ENCODE measurements around the gene CADM2.
"Not testable (repeated sequence)": the region's sequence is repeated elsewhere in the genome, so short reads cannot be mapped to it uniquely, and the experiment has no call there.

Gene CADM2

DNA sequence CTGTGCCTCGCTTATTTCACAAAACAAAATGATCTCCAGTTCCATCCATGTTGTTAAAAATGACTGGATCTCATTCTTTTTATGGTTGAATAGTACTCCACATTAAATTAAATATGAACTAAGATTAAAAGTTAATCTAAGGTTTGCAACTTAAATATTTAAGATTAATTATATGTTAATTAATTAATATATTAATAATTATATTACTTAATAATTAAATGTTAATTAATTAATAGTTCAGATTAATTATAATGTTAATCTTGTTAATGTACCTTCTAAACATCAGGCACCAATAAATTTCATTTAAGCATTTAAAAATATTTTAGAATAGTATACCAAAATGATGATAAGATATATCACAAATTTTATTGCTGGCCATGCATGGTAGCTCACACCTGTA, 971.9 kb downstream of the CADM2 start:
- no peak overlapping the region for H3K27ac ChIP-seq (ENCODE audit: low read depth, low read length)
- no peaks in the 10 kb centered on the region for H3K9me3 ChIP-seq (ENCODE audit: control insufficient read depth in 5 of 5, low read length in 5 of 5)
- no peak overlapping the region for H3K4me3 ChIP-seq (ENCODE audit: low read depth in 1 of 5, low read length in 5 of 5)
- no peak overlapping the region for H3K9ac ChIP-seq (ENCODE audit: low read length in 5 of 5)
- H3K27me3 ChIP-seq (ENCODE audit: control insufficient read depth in 5 of 5, insufficient read depth in 4 of 5, low read length in 5 of 5): no peaks in the 10 kb centered on the region
- H3K36me3 ChIP-seq (ENCODE audit: control insufficient read depth in 5 of 5, insufficient read depth in 5 of 5, low read length in 5 of 5): no peaks in the 10 kb centered on the region
- H3K4me1 ChIP-seq (ENCODE audit: control insufficient read depth in 5 of 5, insufficient read depth in 5 of 5, low read length in 5 of 5): no peaks in the 10 kb centered on the region

DNA sequence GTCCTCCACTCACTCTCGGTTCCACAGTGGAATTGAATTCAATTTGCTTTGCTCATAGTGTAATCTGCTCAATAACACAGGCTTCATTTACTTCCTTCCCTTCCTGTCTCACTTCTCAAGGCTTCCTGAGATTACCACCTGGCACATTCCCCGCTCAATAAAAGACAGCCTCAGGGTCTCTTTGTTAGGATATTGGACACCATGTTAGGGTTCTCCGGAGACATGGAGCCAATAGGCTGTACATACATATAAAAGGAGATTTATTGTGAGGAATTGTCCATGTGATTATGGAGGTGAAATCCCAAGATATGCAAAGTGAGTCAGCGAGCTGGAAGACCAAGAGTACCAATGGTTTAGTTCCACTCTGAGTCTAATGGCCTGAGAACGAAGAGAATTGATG, 974.5 kb downstream of the CADM2 start:
- no peak overlapping the region for H3K9ac ChIP-seq (ENCODE audit: low read length in 5 of 5)
- no peaks in the 10 kb centered on the region for H3K4me1 ChIP-seq (ENCODE audit: control insufficient read depth in 5 of 5, insufficient read depth in 5 of 5, low read length in 5 of 5)

DNA sequence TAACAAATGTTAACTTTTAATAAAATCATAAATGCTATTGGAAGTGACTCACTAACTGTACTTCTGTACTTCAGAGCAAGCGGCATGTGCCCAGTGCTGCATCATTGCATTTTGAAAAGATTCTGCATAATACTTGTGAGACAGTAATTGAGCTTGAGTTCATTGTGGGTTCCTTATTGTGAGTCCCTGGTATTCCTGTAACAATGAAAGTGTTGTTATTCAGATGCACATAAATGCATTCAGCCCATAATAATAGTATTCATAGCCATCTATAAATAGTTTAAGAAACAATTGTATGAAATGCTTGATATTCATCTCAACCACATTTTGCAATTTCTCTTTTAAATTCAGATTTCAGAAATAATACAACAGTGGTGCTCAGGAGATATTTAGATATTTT, 976.4 kb downstream of the CADM2 start:
- H3K27me3 ChIP-seq (ENCODE audit: control insufficient read depth in 5 of 5, insufficient read depth in 4 of 5, low read length in 5 of 5): no peaks in the 10 kb centered on the region
- H3K27ac ChIP-seq (ENCODE audit: low read depth, low read length): no peak overlapping the region
- no peak overlapping the region for H3K4me3 ChIP-seq (ENCODE audit: low read depth in 1 of 5, low read length in 5 of 5)
- no peaks in the 10 kb centered on the region for H3K9me3 ChIP-seq (ENCODE audit: control insufficient read depth in 5 of 5, low read length in 5 of 5)
- no peaks in the 10 kb centered on the region for H3K36me3 ChIP-seq (ENCODE audit: control insufficient read depth in 5 of 5, insufficient read depth in 5 of 5, low read length in 5 of 5)
- no peak overlapping the region for H3K9ac ChIP-seq (ENCODE audit: low read length in 5 of 5)
- H3K4me1 ChIP-seq (ENCODE audit: control insufficient read depth in 5 of 5, insufficient read depth in 5 of 5, low read length in 5 of 5): peaks cover 0 to 7% (median 3%) of the 10 kb centered on the region in 5 donors

More for the DNA sequence above, 974.5 kb downstream of the CADM2 start:
- H3K27me3 ChIP-seq (ENCODE audit: control insufficient read depth in 5 of 5, insufficient read depth in 4 of 5, low read length in 5 of 5): no peaks in the 10 kb centered on the region
- no peaks in the 10 kb centered on the region for H3K36me3 ChIP-seq (ENCODE audit: control insufficient read depth in 5 of 5, insufficient read depth in 5 of 5, low read length in 5 of 5)
- no peaks in the 10 kb centered on the region for H3K9me3 ChIP-seq (ENCODE audit: control insufficient read depth in 5 of 5, low read length in 5 of 5)
- H3K27ac ChIP-seq (ENCODE audit: low read depth, low read length): no peak overlapping the region
- H3K4me3 ChIP-seq (ENCODE audit: low read depth in 1 of 5, low read length in 5 of 5): no peak overlapping the region

DNA sequence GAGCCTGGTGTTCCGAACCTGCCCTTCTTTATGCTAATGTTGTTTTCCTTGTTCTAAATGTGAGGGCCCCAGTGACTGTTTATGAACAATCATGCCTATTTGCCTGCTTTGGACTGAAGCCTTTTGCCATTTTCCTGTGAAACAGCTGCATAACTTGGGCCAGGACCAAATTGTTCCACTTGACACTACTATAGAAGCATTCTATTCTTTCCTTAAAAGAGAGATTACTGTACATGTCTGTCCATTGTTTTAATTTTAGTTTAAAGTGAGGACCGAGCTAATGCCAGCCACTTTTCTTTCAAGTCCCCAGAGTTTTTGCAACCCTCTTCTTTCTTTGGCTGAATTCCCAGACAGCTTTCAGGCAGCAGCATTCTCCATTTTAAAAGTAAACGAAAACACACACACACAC, 980.3 kb downstream of the CADM2 start:
- Histone ChIP-seq H3K4me3 (ENCODE audit: low read depth in 1 of 5, low read length in 5 of 5) (no peak overlapping the region), H3K36me3 (ENCODE audit: control insufficient read depth in 5 of 5, insufficient read depth in 5 of 5, low read length in 5 of 5) (no peaks in the 10 kb centered on the region), H3K4me1 (ENCODE audit: control insufficient read depth in 5 of 5, insufficient read depth in 5 of 5, low read length in 5 of 5) (peaks cover 0 to 7% (median 3%) of the 10 kb centered on the region in 5 donors), H3K27me3 (ENCODE audit: control insufficient read depth in 5 of 5, insufficient read depth in 4 of 5, low read length in 5 of 5) (no peaks in the 10 kb centered on the region), H3K9ac (ENCODE audit: low read length in 5 of 5) (no peak overlapping the region), H3K9me3 (ENCODE audit: control insufficient read depth in 5 of 5, low read length in 5 of 5) (no peaks in the 10 kb centered on the region), H3K27ac (ENCODE audit: low read depth, low read length) (no peak overlapping the region)

DNA sequence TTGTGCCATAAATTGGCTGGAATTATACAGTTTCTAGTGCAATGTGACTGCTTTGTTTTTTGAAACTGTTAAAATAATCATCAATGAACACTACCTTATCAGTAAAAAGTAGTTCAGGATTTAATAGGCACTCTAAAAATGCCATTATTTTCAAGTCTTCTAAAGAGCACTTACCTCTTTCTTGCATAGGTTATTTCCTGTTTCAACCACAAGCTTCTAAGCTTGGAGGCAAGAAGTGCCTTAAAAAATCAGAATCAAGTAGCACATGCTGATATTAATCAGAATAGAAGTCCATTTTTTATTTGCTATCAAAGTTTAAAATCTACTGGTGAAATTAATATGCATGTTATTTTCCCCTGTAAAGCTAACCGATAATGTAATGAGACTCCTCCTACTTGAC, 991.6 kb downstream of the CADM2 start:
- no peaks in the 10 kb centered on the region for H3K36me3 ChIP-seq (ENCODE audit: control insufficient read depth in 5 of 5, insufficient read depth in 5 of 5, low read length in 5 of 5)
- no peaks in the 10 kb centered on the region for H3K27me3 ChIP-seq (ENCODE audit: control insufficient read depth in 5 of 5, insufficient read depth in 4 of 5, low read length in 5 of 5)
- H3K4me3 ChIP-seq (ENCODE audit: low read depth in 1 of 5, low read length in 5 of 5): no peak overlapping the region

DNA sequence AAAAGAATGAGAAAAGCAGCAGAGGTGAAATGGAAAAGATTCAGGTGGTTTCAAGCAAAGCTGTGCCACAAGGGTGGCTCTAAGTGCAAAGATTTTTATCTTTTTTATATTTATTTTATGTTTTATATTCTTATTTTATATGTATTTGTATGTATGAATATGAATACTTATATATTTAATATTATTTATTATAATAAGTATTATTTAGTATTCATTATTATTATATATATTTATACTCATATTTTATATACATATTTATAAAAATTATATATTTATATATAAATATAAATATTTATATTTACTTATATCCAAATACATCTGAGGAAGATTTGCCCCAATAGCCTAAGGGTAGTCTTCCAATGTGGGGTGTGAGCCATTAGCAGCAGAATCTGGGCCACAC, 1002.0 kb downstream of the CADM2 start:
- H3K4me1 ChIP-seq (ENCODE audit: control insufficient read depth in 5 of 5, insufficient read depth in 5 of 5, low read length in 5 of 5): no peaks in the 10 kb centered on the region
- H3K36me3 ChIP-seq (ENCODE audit: control insufficient read depth in 5 of 5, insufficient read depth in 5 of 5, low read length in 5 of 5): no peaks in the 10 kb centered on the region
- H3K9ac ChIP-seq (ENCODE audit: low read length in 5 of 5): no peak overlapping the region
- H3K27me3 ChIP-seq (ENCODE audit: control insufficient read depth in 5 of 5, insufficient read depth in 4 of 5, low read length in 5 of 5): no peaks in the 10 kb centered on the region
- H3K27ac ChIP-seq (ENCODE audit: low read depth, low read length): no peak overlapping the region
- H3K4me3 ChIP-seq (ENCODE audit: low read depth in 1 of 5, low read length in 5 of 5): no peak overlapping the region
- no peaks in the 10 kb centered on the region for H3K9me3 ChIP-seq (ENCODE audit: control insufficient read depth in 5 of 5, low read length in 5 of 5)

More for the DNA sequence above, 991.6 kb downstream of the CADM2 start:
- H3K9me3 ChIP-seq (ENCODE audit: control insufficient read depth in 5 of 5, low read length in 5 of 5): no peaks in the 10 kb centered on the region
- no peaks in the 10 kb centered on the region for H3K4me1 ChIP-seq (ENCODE audit: control insufficient read depth in 5 of 5, insufficient read depth in 5 of 5, low read length in 5 of 5)
- H3K27ac ChIP-seq (ENCODE audit: low read depth, low read length): no peak overlapping the region
- no peak overlapping the region for H3K9ac ChIP-seq (ENCODE audit: low read length in 5 of 5)

DNA sequence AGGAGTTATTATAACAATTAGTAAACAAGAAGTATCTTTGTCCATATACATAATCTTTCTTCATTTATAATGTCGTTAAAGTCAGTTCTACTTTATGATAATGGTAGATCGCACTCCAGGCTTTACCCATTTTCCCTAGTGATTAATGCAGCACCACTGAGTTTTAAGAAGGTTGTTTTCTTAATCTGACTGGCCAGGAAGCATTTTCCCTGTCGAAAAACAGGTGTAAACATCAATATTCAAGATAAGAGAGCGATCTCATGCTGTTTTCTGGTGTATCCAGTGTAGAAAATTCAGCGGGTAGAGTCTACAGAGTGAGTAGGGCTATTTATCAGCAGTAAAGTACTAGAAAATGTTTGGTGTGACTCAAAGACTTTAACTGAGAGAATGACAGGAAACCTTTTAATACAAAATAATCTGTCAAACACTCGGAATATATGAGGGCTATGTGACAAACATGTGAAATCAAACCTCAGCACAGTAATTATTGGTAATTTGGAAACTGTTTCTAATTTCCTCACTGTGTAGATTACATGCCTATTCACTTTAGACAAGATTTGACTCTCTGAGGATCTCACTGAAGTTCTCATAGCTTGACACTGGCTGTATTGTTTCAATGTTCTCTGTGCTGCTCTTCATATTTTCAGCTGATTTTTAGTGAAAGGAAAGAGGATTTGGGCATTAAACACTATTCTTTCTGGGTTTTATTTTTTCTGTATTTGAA, 1019.0 kb downstream of the CADM2 start:
- H3K36me3 ChIP-seq (ENCODE audit: control insufficient read depth in 5 of 5, insufficient read depth in 5 of 5, low read length in 5 of 5): no peaks in the 10 kb centered on the region
- no peak overlapping the region for H3K9ac ChIP-seq (ENCODE audit: low read length in 5 of 5)
- H3K9me3 ChIP-seq (ENCODE audit: control insufficient read depth in 5 of 5, low read length in 5 of 5): no peaks in the 10 kb centered on the region
- no peak overlapping the region for H3K27ac ChIP-seq (ENCODE audit: low read depth, low read length)
- no peaks in the 10 kb centered on the region for H3K4me1 ChIP-seq (ENCODE audit: control insufficient read depth in 5 of 5, insufficient read depth in 5 of 5, low read length in 5 of 5)
- no peaks in the 10 kb centered on the region for H3K27me3 ChIP-seq (ENCODE audit: control insufficient read depth in 5 of 5, insufficient read depth in 4 of 5, low read length in 5 of 5)
- H3K4me3 ChIP-seq (ENCODE audit: low read depth in 1 of 5, low read length in 5 of 5): no peak overlapping the region

DNA sequence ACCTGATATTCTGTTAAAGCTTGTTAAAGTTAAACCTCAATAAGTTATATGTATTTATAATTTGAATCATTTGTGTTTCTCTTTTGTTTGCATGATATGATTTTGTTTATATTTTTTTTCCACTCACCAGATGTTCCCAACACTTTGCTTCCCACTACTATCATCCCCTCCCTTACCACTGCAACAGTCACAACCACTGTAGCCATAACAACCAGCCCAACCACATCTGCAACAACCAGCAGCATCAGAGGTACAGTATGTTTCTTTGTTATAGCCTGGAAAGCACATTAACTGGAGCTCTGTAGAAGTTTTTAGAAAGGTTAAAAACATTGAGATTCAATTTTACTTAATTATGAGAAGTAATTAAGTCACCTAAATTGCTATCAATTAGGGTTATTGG, 1020.2 kb downstream of the CADM2 start:
- no peaks in the 10 kb centered on the region for H3K4me1 ChIP-seq (ENCODE audit: control insufficient read depth in 5 of 5, insufficient read depth in 5 of 5, low read length in 5 of 5)
- H3K36me3 ChIP-seq (ENCODE audit: control insufficient read depth in 5 of 5, insufficient read depth in 5 of 5, low read length in 5 of 5): no peaks in the 10 kb centered on the region
- no peak overlapping the region for H3K27ac ChIP-seq (ENCODE audit: low read depth, low read length)
- H3K27me3 ChIP-seq (ENCODE audit: control insufficient read depth in 5 of 5, insufficient read depth in 4 of 5, low read length in 5 of 5): no peaks in the 10 kb centered on the region
- no peak overlapping the region for H3K4me3 ChIP-seq (ENCODE audit: low read depth in 1 of 5, low read length in 5 of 5)
- H3K9ac ChIP-seq (ENCODE audit: low read length in 5 of 5): no peak overlapping the region
- no peaks in the 10 kb centered on the region for H3K9me3 ChIP-seq (ENCODE audit: control insufficient read depth in 5 of 5, low read length in 5 of 5)

DNA sequence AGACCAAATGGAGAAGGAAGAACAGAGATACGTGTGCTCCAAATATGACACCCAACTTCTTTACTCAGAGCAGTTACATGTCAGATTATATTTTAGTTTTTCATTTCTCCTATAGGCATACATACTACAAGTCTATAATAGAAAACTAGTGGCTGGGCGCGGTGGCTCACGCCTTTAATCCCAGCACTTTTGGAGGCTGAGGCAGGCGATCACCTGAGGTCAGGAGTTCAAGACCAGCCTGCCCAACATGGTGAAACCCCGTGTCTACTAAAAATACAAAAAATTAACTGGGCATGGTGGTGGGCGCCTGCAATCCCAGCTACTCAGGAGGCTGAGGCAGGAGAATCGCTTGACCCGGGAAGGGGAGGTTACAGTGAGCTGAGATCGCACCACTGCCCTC, 1030.8 kb downstream of the CADM2 start:
- not testable (repeated sequence) for H3K9ac ChIP-seq (ENCODE audit: low read length in 5 of 5); H3K27ac ChIP-seq (ENCODE audit: low read depth, low read length); H3K27me3 ChIP-seq (ENCODE audit: control insufficient read depth in 5 of 5, insufficient read depth in 4 of 5, low read length in 5 of 5); H3K9me3 ChIP-seq (ENCODE audit: control insufficient read depth in 5 of 5, low read length in 5 of 5); H3K4me3 ChIP-seq (ENCODE audit: low read depth in 1 of 5, low read length in 5 of 5); H3K36me3 ChIP-seq (ENCODE audit: control insufficient read depth in 5 of 5, insufficient read depth in 5 of 5, low read length in 5 of 5); H3K4me1 ChIP-seq (ENCODE audit: control insufficient read depth in 5 of 5, insufficient read depth in 5 of 5, low read length in 5 of 5)

DNA sequence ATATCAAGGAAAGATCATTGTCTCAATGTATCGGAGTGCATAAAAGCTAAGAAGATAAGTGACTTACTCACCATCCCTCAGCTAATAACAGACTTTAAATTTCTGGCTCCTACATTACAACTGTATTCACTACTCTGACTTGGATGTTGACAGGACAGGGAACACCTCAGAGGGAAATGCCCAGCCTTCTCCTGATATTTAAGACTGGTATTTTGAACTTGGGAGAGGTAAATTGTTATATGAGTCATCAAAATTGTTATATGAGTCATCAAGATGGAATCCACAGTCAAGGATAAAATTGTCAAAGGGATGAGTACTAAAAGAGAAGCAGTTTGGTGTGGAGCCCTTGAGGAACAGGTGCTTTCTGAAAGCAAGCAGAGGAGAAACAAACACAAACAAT, 1070.8 kb downstream of the CADM2 start:
- no peaks in the 10 kb centered on the region for H3K36me3 ChIP-seq (ENCODE audit: control insufficient read depth in 5 of 5, insufficient read depth in 5 of 5, low read length in 5 of 5)
- no peaks in the 10 kb centered on the region for H3K27me3 ChIP-seq (ENCODE audit: control insufficient read depth in 5 of 5, insufficient read depth in 4 of 5, low read length in 5 of 5)
- no peaks in the 10 kb centered on the region for H3K9me3 ChIP-seq (ENCODE audit: control insufficient read depth in 5 of 5, low read length in 5 of 5)
- no peaks in the 10 kb centered on the region for H3K4me1 ChIP-seq (ENCODE audit: control insufficient read depth in 5 of 5, insufficient read depth in 5 of 5, low read length in 5 of 5)
- H3K27ac ChIP-seq (ENCODE audit: low read depth, low read length): no peak overlapping the region
- H3K4me3 ChIP-seq (ENCODE audit: low read depth in 1 of 5, low read length in 5 of 5): no peak overlapping the region
- no peak overlapping the region for H3K9ac ChIP-seq (ENCODE audit: low read length in 5 of 5)

Data from subcutaneous abdominal adipose tissue (tissue), 5 donors.